GM21367 (cell line): ENCODE measurements around the gene SELENOF.
"Not testable (repeated sequence)": the region's sequence is repeated elsewhere in the genome, so short reads cannot be mapped to it uniquely, and the experiment has no call there.

Source experiments
- ATAC-seq: cut with Tn5 transposase; IDR thresholded peaks from one replicate; pipeline ENCODE4 v1.9.1; 2021; ENCODE audit not compliant: unreplicated experiment

Gene SELENOF

GRCh38 chr1:86916752-86917151 lies 2.8 kb upstream of the SELENOF start:
- no peak for ATAC-seq

GRCh38 chr1:86915737-86916235 lies 1.9 kb upstream of the SELENOF start:
- no peak for ATAC-seq

DNA sequence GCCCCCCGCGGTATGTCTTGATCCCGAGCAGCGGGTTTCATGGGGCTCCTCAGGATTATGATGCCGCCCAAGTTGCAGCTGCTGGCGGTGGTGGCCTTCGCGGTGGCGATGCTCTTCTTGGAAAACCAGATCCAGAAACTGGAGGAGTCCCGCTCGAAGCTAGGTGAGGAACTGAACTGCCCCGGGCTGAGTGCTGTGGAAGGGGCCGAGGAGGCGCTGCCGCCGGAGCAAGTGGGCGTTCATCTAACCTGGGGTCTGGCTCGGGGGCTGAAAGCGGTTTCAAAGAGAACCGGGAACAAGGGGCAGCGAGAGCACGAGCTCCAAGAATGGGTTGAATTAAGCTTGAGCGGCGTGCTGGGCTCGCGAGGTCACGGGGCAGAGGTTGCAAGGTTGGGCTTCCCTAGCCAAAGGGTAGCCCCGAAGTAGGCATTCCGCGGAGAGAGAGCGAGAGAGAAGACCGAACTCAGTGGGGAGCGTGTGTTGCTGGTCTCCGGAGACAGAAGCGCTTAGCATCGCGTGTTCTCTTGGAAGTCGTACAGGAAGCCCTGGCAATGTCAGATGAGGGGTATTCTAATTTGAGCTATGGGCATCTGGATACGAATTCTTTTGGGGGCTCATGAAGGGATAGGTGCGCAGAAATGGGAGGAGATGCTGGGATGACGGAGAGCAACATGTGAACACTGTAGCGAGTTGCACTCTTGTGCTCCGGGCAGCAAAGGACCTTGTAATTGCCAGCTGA lies 1.2 kb upstream of the SELENOF start:
- ATAC-seq, result peak; percentile 25

DNA sequence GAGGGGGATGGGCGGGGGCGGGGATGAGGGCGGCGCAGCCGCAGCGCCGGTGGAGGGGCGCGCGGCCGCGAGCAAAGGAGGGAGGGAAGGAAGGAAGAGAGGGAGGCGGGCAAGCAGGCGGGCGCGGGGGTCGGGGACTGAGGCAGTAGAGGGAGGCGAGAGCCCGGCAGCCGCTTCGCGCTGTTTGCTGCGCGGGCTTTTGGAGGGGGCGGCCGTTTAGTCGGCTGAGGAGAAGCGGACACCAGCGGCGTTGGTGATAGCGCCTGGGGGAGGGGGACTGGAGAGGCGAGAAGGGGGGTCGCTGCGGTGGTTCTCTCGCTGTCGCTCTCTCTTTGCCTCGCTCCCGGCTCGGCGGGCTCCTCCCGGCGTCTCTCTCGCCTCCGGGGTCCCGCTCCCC lies 673 bp upstream of the SELENOF start, which contains the start of gene HS2ST1:
TSS of gene HS2ST1 (plus strand) at position 35 of the 397 bp plus-strand sequence.
- ATAC-seq, result no peak

GRCh38 chr1:86913399-86913895 lies 479 bp downstream of the SELENOF start:
- peak; percentile 20 for ATAC-seq

- no peak for ATAC-seq
These were observed 1.5 kb downstream of the SELENOF start for GRCh38 chr1:86912281-86912900.

- no peak for ATAC-seq
These were observed 7.5 kb downstream of the SELENOF start for GRCh38 chr1:86906419-86906818.

- ATAC-seq, result no peak
These were observed 8.1 kb downstream of the SELENOF start for GRCh38 chr1:86905875-86906274.

- not testable (repeated sequence) for ATAC-seq
These were observed 14.5 kb downstream of the SELENOF start for GRCh38 chr1:86899401-86899800.

DNA sequence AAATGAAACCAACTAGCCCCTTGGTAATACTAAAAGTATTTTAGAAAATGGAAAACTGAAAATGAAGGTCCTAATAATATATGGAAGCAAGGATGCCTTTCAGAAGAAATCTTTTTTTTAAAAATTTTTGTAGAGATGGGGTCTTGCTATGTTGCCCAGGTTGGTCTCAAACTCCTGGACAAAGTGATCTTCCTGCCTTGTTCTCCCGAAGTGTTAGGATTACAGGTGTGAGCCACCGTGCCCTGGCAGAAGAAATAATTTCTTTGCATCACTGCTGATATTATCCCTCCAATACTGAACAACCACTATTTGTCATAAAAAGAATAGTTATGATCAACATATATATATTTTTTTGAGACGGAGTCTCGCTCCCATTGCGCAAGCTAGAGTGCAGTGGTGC lies 25.6 kb downstream of the SELENOF start:
- ATAC-seq, result no peak

DNA sequence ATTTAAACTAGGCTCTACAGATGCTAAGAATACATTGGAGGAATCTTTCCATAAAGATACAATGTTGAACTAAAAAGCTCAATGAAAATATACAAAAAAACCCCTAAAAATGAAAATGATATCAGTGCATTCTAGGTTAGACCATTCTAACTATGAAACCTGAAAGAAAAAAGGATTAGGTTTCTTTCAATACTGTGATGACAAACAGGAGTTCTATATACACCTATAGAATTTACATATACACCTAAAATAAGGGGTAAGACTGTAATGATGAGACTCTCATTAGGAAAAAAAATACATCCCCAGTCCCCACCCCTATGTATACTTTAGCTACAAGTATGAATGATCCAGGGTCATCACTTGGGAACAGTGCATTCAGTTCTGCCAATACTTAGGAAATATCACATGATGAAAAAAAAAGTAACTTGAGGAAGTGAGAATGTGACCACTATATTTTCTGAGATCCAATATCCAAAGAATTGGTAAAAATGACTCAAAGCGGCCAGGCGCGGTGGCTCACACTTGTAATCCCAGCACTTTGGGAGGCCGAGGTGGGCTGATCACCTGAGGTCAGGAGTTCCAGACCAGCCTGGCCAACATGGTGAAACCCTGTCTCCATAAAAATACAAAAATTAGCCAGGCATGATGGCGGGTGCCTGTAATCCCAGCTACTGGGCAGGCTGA lies 26.3 kb downstream of the SELENOF start:
- ATAC-seq, result no peak

DNA sequence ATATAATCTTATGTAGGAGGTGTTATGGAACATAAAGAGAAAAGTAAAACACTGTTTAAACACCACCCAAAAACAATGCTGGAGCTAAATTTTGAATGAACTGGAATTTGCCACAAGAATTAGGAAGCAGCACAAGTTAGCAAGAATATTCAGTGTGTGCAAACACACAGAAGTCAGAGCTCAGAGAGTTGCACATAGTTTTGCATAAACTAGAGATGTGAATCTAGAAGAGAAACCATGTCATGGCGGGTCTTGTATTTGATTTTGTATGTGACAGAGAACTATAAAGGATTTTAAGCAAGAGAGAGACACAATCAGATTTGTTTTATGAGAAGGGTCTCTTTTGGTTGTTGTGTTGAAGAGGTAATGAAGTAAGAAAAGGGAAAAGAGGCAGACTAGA lies 38.2 kb downstream of the SELENOF start:
- ATAC-seq, result no peak

DNA sequence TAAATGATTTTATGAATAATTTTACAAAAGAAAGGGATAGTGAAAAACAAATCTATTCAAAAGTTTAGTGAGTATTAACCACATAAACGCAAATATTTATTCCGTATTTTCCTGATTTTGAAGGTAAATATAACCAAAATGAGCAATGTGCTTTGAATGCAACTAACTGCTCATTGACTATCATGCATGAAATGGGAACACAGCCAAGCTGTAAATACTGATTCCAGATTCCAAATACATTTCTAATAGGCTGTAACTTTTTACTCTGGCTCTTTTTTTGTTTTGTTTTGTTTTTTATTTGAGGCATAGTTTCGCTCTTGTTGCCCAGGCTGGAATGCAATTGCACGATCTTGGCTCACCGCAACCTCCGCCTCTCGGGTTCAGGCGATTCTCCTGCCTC lies 41.8 kb downstream of the SELENOF start:
- ATAC-seq, result no peak

DNA sequence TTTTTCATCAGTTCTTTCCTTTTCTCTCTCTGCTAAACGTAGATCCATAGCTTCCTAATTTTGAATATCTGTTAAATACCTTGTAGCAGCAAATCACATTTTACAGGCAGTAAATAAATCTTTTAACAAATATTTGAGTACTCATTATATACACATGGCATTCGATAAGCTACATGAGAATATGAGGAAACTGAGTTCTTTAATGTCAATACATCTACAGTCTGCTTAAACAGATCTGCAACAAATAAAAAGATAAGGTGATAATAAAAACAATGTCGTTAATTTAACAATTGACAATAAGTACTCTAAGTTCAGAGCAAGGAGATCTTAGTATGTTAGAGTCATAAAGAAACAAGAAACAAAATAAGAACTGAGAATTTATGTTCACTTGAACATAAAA lies 42.9 kb downstream of the SELENOF start:
- no peak for ATAC-seq

DNA sequence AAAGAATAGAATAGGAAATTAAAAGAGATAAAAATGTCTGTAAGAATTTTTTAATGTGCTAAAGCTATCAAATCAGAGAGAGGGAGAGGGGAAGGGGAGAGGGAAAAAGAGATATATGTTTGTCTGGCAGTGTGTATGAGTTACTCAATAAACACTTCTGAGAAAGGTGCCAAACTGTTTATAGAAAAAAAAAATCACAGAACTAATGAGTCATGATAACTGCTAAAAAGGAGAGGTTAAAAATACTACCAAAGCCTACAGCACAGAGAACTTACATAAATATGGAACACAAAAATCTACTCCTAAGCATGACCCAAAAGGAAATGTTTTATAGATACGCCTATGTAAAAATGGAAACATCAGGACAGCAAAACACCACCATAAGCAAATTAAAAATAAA lies 45.4 kb downstream of the SELENOF start:
- ATAC-seq, result no peak

DNA sequence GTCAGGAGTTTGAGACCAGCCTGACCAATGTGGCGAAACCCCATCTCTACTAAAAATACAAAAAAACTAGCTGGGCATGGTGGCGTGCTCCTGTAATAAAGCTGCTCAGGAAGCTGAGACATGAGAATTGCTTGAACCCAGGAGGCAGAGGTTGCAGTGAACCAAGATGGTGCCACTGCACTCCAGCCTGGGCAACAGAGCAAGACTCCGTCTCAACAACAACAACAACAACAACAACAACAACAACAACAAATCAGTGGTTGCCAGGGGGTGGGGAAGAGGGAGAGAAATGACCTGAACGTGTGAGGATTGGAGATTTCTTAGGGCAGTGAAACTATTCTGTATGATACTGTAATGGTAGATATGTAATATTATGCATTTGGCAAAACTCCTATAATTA lies 46.6 kb downstream of the SELENOF start:
- ATAC-seq, result not testable (repeated sequence)

DNA sequence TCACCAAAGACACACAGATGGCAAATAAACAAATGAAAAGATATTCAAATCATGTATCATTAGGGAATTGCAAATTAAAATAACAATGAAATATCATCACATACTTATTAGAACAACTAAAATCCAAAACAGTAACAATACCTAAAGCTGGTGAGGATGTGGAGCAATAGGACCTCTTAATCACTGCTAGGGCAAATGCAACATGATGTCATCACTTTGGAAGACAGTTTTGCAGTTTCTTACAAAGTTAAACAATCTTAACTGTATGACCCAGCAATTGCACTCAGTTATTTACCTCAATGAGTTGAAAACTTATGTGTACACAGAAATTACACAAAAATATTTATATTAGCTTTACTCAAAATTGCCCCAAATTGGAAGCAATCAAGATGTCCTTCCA lies 47.3 kb downstream of the SELENOF start:
- ATAC-seq, result peak; percentile 43

- peak; percentile 39 for ATAC-seq
These were observed 47.8 kb downstream of the SELENOF start for GRCh38 chr1:86865973-86866637.

GRCh38 chr1:86862920-86863319 lies 51.0 kb downstream of the SELENOF start:
- ATAC-seq, result no peak

- no peak for ATAC-seq
These were observed 52.5 kb downstream of the SELENOF start for GRCh38 chr1:86861424-86861823.

DNA sequence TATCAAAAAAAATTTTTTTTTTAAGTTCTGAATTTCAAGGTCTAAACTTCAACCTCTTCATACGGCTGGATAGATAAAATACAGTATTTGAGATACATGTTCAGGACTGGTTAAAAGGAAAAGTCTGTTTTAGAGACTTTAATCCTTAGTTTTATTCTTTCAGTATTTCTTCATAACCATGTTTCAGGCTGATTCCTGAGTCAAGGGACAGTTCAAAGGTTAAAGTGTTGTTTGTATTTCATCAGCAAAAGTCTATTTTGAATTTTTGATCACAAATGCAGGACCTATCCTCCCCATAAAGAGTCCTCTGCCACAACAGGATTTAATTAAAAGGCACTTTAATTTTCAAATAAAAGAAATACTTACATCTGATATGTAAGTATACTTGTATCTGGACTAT lies 53.5 kb downstream of the SELENOF start:
- ATAC-seq, result no peak
